HepG2 (cell line): ENCODE measurements around the gene ARPC1B. TPM values are rescaled to one million over a fixed set of nuclear protein-coding genes. Genes with fewer than 3 reads are reported as not detected.

ENCODE experiments used
- ATAC-seq: fragments of 200-7000 bp; cut with Tn5 transposase; 3 replicates; pipeline ENCODE4 v1.9.1; 2020; ENCODE audit warnings: mild to moderate bottlenecking, moderate library complexity
- BruUV-seq: library from RNA; stranded (reverse); fragments of 400-500 nt; replicated peaks from 2 replicates; lab custom pipeline; 2021; lab: Mats Ljungman, UMichigan
- CTCF ChIA-PET: fragments of 300-600 bp; formaldehyde crosslinking; extraction: SDS; loops from one replicate; lab custom pipeline; 2021; ENCODE audit warnings: low total read pairs, inconsistent platforms, low intra/inter-chr PET ratio; lab: Yijun Ruan, JAX
- POLR2A ChIA-PET: fragments of 350-600 bp; sonication (Branson Sonifier 250); formaldehyde crosslinking; loops from one replicate; lab custom pipeline; 2020; ENCODE audit warnings: antibody characterized with exemption, inconsistent platforms; lab: Yijun Ruan, JAX
- DNase-seq: peaks from one replicate; pipeline ENCODE4 v3.0.0-alpha.2; 2015; ENCODE audit warnings: low spot score
- FAIRE-seq: peaks from 3 replicates; lab custom pipeline; 2011; peaks lifted over from hg19 to GRCh38; lab: Jason Lieb, UNC
- H2AFZ ChIP-seq: one replicate; pipeline ENCODE4 v1.6.1; 2011; ENCODE audit warnings: low read length, inconsistent platforms
- H3K27ac ChIP-seq: fragments of 300-600 bp; 3 replicates; pipeline ENCODE4 v1.8.0; 2011; ENCODE audit warnings: mixed run types, mild to moderate bottlenecking, mixed read lengths, low read length, inconsistent platforms; ENCODE audit not compliant: insufficient read depth; ENCODE audit errors: extremely low read length
- H3K27me3 ChIP-seq, 2 experiments: fragments of 200-600 bp in 1 of 2; 2 replicates in 1 of 2; 3 replicates in 1 of 2; pipeline versions ENCODE4 v1.6.0 to v1.8.0; 2011; ENCODE audit warnings: low read length in 2 of 2, mild to moderate bottlenecking in 2 of 2, moderate library complexity in 2 of 2, inconsistent platforms in 1 of 2; ENCODE audit not compliant: insufficient read depth in 2 of 2, control insufficient read depth in 1 of 2
- H3K36me3 ChIP-seq, 2 experiments: fragments of 200-600 bp in 1 of 2; replicated peaks in 1 of 2; 2 replicates in 1 of 2; 3 replicates in 1 of 2; pipeline versions ENCODE4 v1.5.1 to v1.8.0; 2011; ENCODE audit warnings: low read length in 2 of 2, inconsistent platforms in 1 of 2; ENCODE audit not compliant: insufficient read depth in 2 of 2, control insufficient read depth in 1 of 2
- H3K4me1 ChIP-seq: 2 replicates; pipeline ENCODE4 v1.5.1; 2012; ENCODE audit warnings: low read length, inconsistent platforms; ENCODE audit not compliant: insufficient read depth
- H3K4me2 ChIP-seq: 2 replicates; pipeline ENCODE4 v1.6.0; 2011; ENCODE audit warnings: low read depth, low read length, inconsistent platforms
- H3K4me3 ChIP-seq, 3 experiments: fragments of 200-600 bp in 1 of 3; sonication (generic), shearing (Covaris generic) in 1 of 3; replicated peaks in 1 of 3; 2 replicates each; pipeline ENCODE4 v1.5.1; 2011 to 2016; ENCODE audit warnings: low read length in 3 of 3, inconsistent platforms in 2 of 3, low read depth in 2 of 3, mild to moderate bottlenecking in 2 of 3, control low read depth in 1 of 3, mixed read lengths in 1 of 3; ENCODE audit not compliant: insufficient read depth in 1 of 3
- H3K79me2 ChIP-seq: one replicate; pipeline ENCODE4 v1.6.1; 2011; ENCODE audit warnings: low read length, inconsistent platforms; ENCODE audit not compliant: insufficient read depth
- H3K9ac ChIP-seq: 2 replicates; pipeline ENCODE4 v1.6.0; 2011; ENCODE audit warnings: mild to moderate bottlenecking, low read depth, low read length, inconsistent platforms; ENCODE audit not compliant: insufficient read depth
- H3K9me3 ChIP-seq: 2 replicates; pipeline ENCODE4 v1.5.1; 2012; ENCODE audit warnings: mild to moderate bottlenecking, low read length
- H4K20me1 ChIP-seq: 2 replicates; pipeline ENCODE4 v1.6.0; 2011; ENCODE audit warnings: inconsistent platforms, mild to moderate bottlenecking, low read length, moderate library complexity; ENCODE audit not compliant: insufficient read depth
- DNMT3B ChIP-seq: conservative IDR thresholded peaks from 2 replicates; pipeline ENCODE4 v1.6.1; 2016; ENCODE audit warnings: missing biosample characterization, control low read depth
- EHMT2 ChIP-seq: fragments of 200-600 bp; sonication (generic); IDR thresholded peaks from 2 replicates; pipeline ENCODE4 v1.7.0; 2017; ENCODE audit warnings: antibody characterized with exemption, low read depth, low read length, borderline replicate concordance
- FOXK2 ChIP-seq: fragments of 450-650 bp; IDR thresholded peaks from 2 replicates; pipeline ENCODE4 v1.6.1; 2016
- JUN ChIP-seq: sonication (generic); formaldehyde crosslinking; IDR thresholded peaks from 2 replicates; pipeline ENCODE4 v1.4.0; 2020; ENCODE audit warnings: mild to moderate bottlenecking, missing genetic modification reagents
- MBNL3 ChIP-seq: fragments of 250-450 bp; sonication (Bioruptor Pico); conservative IDR thresholded peaks from 2 replicates; pipeline ENCODE4 v1.8.0; 2022; ENCODE audit warnings: mild to moderate bottlenecking, inconsistent platforms
- MXD3 ChIP-seq: IDR thresholded peaks from 2 replicates; pipeline ENCODE4 v1.6.1; 2016; ENCODE audit warnings: mild to moderate bottlenecking, missing biosample characterization, missing genetic modification reagents
- SNAPC2 ChIP-seq: sonication (generic); formaldehyde crosslinking; IDR thresholded peaks from 2 replicates; pipeline ENCODE4 v1.8.1; 2022; ENCODE audit warnings: mild to moderate bottlenecking, missing genetic modification reagents
- SP2 ChIP-seq: sonication (generic); formaldehyde crosslinking; IDR thresholded peaks from 2 replicates; pipeline ENCODE4 v1.5.1; 2020; ENCODE audit warnings: mild to moderate bottlenecking, missing genetic modification reagents
- SRSF4 ChIP-seq: fragments of 200-400 bp; formaldehyde crosslinking; IDR thresholded peaks from one replicate; pipeline ENCODE4 v1.6.1; 2018; ENCODE audit warnings: mild to moderate bottlenecking, low read depth, low read length, moderate library complexity; ENCODE audit not compliant: poor library complexity, severe bottlenecking
- ZNF121 ChIP-seq: sonication (generic); formaldehyde crosslinking; IDR thresholded peaks from 2 replicates; pipeline ENCODE4 v1.5.0; 2020; ENCODE audit warnings: mild to moderate bottlenecking, missing genetic modification reagents
- ZNF292 ChIP-seq: sonication (generic); formaldehyde crosslinking; IDR thresholded peaks from 2 replicates; pipeline ENCODE4 v1.8.1; 2022; ENCODE audit warnings: mild to moderate bottlenecking, low read depth, missing genetic modification reagents, borderline replicate concordance
- ZNF329 ChIP-seq: sonication (generic); formaldehyde crosslinking; IDR thresholded peaks from 2 replicates; pipeline ENCODE4 v1.9.0; 2021; ENCODE audit warnings: low read depth, mild to moderate bottlenecking, missing genetic modification reagents
- ZNF431 ChIP-seq: sonication (generic); formaldehyde crosslinking; IDR thresholded peaks from 2 replicates; pipeline ENCODE4 v1.9.0; 2022; ENCODE audit warnings: missing genetic modification reagents, low read depth, mild to moderate bottlenecking, borderline replicate concordance
- ZNF563 ChIP-seq: sonication (generic); formaldehyde crosslinking; IDR thresholded peaks from 2 replicates; pipeline ENCODE4 v1.8.0; 2022; ENCODE audit warnings: mild to moderate bottlenecking, moderate library complexity, missing genetic modification reagents
- ZNF598 ChIP-seq: sonication (generic); formaldehyde crosslinking; IDR thresholded peaks from 2 replicates; pipeline ENCODE4 v1.5.1; 2020; ENCODE audit warnings: mild to moderate bottlenecking, missing genetic modification reagents, borderline replicate concordance
- ZNF674 ChIP-seq: sonication (generic); formaldehyde crosslinking; IDR thresholded peaks from 2 replicates; pipeline ENCODE4 v1.5.0; 2020; ENCODE audit warnings: low read depth, mild to moderate bottlenecking, missing genetic modification reagents
- ZNF713 ChIP-seq: sonication (generic); formaldehyde crosslinking; IDR thresholded peaks from 2 replicates; pipeline ENCODE4 v1.4.0; 2020; ENCODE audit warnings: mild to moderate bottlenecking, missing genetic modification reagents
- WGBS: methylation state at CpG from one replicate; pipeline ENCODE4 v1.1.6; 2017; ENCODE audit warnings: low lambda C conversion rate; 5-methylcytosine and 5-hydroxymethylcytosine counted together
- in situ Hi-C: cut with HindIII; loops from 2 replicates; pipeline ENCODE4 v1.10.0; 2017; ENCODE audit warnings: low pct_unique_long_range_greater_than_20kb; ENCODE audit not compliant: extremely low pct_ligation_motif_present
- intact Hi-C: fragments of 100-400 bp; cut with micrococcal nuclease; formaldehyde crosslinking; loops from one replicate; pipeline ENCODE4 v1.10.0; 2022; ENCODE audit not compliant: unreplicated experiment
- polyA plus RNA-seq, 8 experiments: library from polyadenylated mRNA; depleted of rRNA in 3 of 8; stranded (reverse) in 7 of 8; unstranded in 1 of 8; fragments of >200 nt; fragmentation: Illumina TruSeq in 4 of 8; extraction: Trizol in 4 of 8; gene quantifications; 2 replicates each; pipeline versions ENCODE4 v1.2.1 to v1.2.3, GENCODE V29; 2011 to 2016; ENCODE audit warnings: low read depth in 4 of 8, missing spikeins in 1 of 8, mixed read lengths in 1 of 8; ENCODE audit not compliant: insufficient read depth in 1 of 8
- total RNA-seq, 5 experiments: library from RNA; depleted of rRNA; stranded (reverse); fragments of >200 nt; fragmentation: Illumina TruSeq; extraction: Trizol; gene quantifications; 2 replicates each; pipeline ENCODE4 v1.2.3, GENCODE V29; 2016; ENCODE audit warnings: low read depth in 1 of 5
- TF ChIP-seq, protein P1 (sequence below): sonication (generic); formaldehyde crosslinking; IDR thresholded peaks from 2 replicates; pipeline ENCODE4 v1.8.1; 2023; ENCODE audit warnings: missing genetic modification reagents, mild to moderate bottlenecking, borderline replicate concordance
- TF ChIP-seq, protein P2 (sequence below): sonication (generic); formaldehyde crosslinking; conservative IDR thresholded peaks from 2 replicates; pipeline ENCODE4 v1.8.0; 2022; ENCODE audit warnings: low read depth, missing genetic modification reagents
- TF ChIP-seq, protein P3 (sequence below): sonication (generic); formaldehyde crosslinking; IDR thresholded peaks from 2 replicates; pipeline ENCODE4 v1.9.0; 2021; ENCODE audit warnings: missing genetic modification reagents, mild to moderate bottlenecking, borderline replicate concordance

ARPC1B gene
- total and polyA plus RNA-seq, 2 of the 13 experiments (the other 11 are each of a cell fraction or from before 2014, with no cell fraction given) = 72.9 to 89.1 TPM

GRCh38 chr7:99433158-99433557 is 58.6 kb downstream of the ARPC1B start (continued):
- TF ChIP-seq ZNF563 = no peak

DNA sequence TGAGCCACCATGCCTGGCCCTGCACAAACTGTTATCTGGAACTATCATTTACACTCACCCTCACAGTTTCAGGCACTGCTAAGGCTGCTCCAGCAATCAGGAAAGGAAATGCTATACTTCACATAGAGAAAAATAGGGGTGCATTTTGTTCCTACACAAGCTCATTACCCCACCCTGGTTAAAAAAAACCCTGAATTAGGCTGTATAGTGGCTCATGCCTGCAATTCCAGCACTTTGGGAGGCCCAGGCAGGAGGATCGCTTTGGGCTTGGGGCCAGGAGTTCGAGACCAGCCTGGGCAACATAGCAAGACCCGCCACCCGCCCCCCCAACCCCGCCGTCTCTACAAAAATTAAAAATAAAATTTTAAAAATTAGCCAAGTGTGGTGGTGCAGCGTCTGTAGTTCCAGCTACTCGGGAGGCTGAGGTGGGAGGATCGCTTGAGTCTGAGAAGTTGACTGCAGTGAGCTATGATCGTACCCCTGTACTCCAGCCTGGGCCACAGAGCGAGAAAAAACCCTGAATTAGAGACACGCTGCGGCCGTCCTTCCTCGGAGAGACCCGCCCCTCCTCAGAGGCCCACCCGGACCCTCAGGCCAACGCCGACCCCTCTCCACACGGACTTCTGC is 63.5 kb downstream of the ARPC1B start:
- no TSS peak for BruUV-seq
- POLR2A ChIA-PET = interaction anchor here (1.0 to 2.3 kb wide), 10 partner anchors 8 to 256 kb away, joined by 3 to 16 read pairs (median 4); partner anchors contain the start of genes ATP5MF, BUD31, PDAP1 and ZNF394
- 0 out of 2 replicates have a peak, but pooled peaks have one; percentile 11 for TF ChIP-seq ZNF292 (CRISPR knock-in tag)
- TF ChIP-seq DNMT3B = no peak
- no peak for TF ChIP-seq JUN (CRISPR knock-in tag)
- TF ChIP-seq ZNF329 (CRISPR knock-in tag) = no peak
- TF ChIP-seq, protein P1, sequence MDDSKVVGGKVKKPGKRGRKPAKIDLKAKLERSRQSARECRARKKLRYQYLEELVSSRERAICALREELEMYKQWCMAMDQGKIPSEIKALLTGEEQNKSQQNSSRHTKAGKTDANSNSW (CRISPR knock-in tag) = no peak
- 0 out of 2 replicates have a peak, but pooled peaks have one; percentile 6 for TF ChIP-seq SP2 (CRISPR knock-in tag)
- peak; percentile 4; the same call in 1 of the 2 replicates for TF ChIP-seq ZNF121 (CRISPR knock-in tag)
- no peak for TF ChIP-seq SRSF4
- no peak for TF ChIP-seq EHMT2
- no peak for TF ChIP-seq MBNL3 (CRISPR knock-in tag)
- no peak for TF ChIP-seq ZNF598 (CRISPR knock-in tag)
- TF ChIP-seq FOXK2 = no peak
- no peak for TF ChIP-seq ZNF674 (CRISPR knock-in tag)
- no peak for TF ChIP-seq MXD3 (CRISPR knock-in tag)
- TF ChIP-seq, protein P2, sequence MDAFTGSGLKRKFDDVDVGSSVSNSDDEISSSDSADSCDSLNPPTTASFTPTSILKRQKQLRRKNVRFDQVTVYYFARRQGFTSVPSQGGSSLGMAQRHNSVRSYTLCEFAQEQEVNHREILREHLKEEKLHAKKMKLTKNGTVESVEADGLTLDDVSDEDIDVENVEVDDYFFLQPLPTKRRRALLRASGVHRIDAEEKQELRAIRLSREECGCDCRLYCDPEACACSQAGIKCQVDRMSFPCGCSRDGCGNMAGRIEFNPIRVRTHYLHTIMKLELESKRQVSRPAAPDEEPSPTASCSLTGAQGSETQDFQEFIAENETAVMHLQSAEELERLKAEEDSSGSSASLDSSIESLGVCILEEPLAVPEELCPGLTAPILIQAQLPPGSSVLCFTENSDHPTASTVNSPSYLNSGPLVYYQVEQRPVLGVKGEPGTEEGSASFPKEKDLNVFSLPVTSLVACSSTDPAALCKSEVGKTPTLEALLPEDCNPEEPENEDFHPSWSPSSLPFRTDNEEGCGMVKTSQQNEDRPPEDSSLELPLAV (CRISPR knock-in tag) = no peak
- no peak for TF ChIP-seq ZNF713 (CRISPR knock-in tag)
- TF ChIP-seq, protein P3, sequence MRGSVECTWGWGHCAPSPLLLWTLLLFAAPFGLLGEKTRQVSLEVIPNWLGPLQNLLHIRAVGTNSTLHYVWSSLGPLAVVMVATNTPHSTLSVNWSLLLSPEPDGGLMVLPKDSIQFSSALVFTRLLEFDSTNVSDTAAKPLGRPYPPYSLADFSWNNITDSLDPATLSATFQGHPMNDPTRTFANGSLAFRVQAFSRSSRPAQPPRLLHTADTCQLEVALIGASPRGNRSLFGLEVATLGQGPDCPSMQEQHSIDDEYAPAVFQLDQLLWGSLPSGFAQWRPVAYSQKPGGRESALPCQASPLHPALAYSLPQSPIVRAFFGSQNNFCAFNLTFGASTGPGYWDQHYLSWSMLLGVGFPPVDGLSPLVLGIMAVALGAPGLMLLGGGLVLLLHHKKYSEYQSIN (CRISPR knock-in tag) = no peak
- 0 out of 2 replicates have a peak, but pooled peaks have one; percentile 36 for TF ChIP-seq ZNF431 (CRISPR knock-in tag)
- TF ChIP-seq SNAPC2 (CRISPR knock-in tag) = no peak

More for the DNA sequence above, 63.5 kb downstream of the ARPC1B start:
- in situ Hi-C loops = no loop called here
- Histone ChIP-seq H3K36me3 (peaks cover 2 to 19% of the 10 kb centered on the region in 2 experiments; a peak in 3 of 5 replicates), H3K4me1 (peaks cover 31% of the 10 kb centered on the region), H3K27ac (peak overlapping the region; percentile 79), H3K4me2 (peak overlapping the region; percentile 79), H3K79me2 (peaks cover 33% of the 10 kb centered on the region), H3K9me3 (no peaks in the 10 kb centered on the region), H3K4me3 (peak overlapping the region; percentile 79 to 100 (median 100)), H3K9ac (peak overlapping the region; percentile 93), H3K27me3 (peaks cover 0 to 3% of the 10 kb centered on the region in 2 experiments; a peak in 1 of 5 replicates), H4K20me1 (0 out of 2 replicates have a peak, but pooled peaks cover 6% of the 10 kb centered on the region), H2AFZ (no peak overlapping the region)
- FAIRE-seq (no peak), ATAC-seq (peak; percentile 22), DNase-seq (no peak)
- CTCF ChIA-PET = no interaction called here
- intact Hi-C loops = no loop called here
- 8% methylated on average over 10 of the region's 20 CpGs for WGBS
